Right lobe of liver (tissue), 6 donors: ENCODE measurements around the gene PCBP4. TPM values are rescaled to one million over a fixed set of nuclear protein-coding genes. Genes with fewer than 3 reads are reported as not detected.

Source experiments
- ATAC-seq, 4 donors: fragments of 200-7000 bp; cut with Tn5 transposase; one replicate each; pipeline ENCODE4 v1.9.1; 2020; ENCODE audit warnings: mild to moderate bottlenecking in 4 of 4, moderate library complexity in 4 of 4
- DNase-seq, 3 donors: peaks; one replicate each; pipeline ENCODE4 v3.0.0-alpha.2; 2020
- H3K27ac ChIP-seq, 3 donors: fragments of 200-600 bp; one replicate each; pipeline ENCODE4 v1.8.0; 2022
- H3K27me3 ChIP-seq, 2 donors: fragments of 200-600 bp; one replicate each; pipeline ENCODE4 v1.8.0; 2022
- H3K36me3 ChIP-seq, 4 donors: fragments of 200-600 bp; sonication (generic) in 1 of 4; one replicate each; pipeline versions ENCODE4 v1.5.1 to v1.8.0; 2017 to 2022; ENCODE audit warnings: control low read depth in 1 of 4
- H3K4me1 ChIP-seq, 4 donors: fragments of 200-600 bp; sonication (generic) in 1 of 4; one replicate each; pipeline versions ENCODE4 v1.5.1 to v1.8.0; 2017 to 2022; ENCODE audit warnings: control low read depth in 1 of 4
- H3K4me3 ChIP-seq, 3 donors: fragments of 200-600 bp; one replicate each; pipeline ENCODE4 v1.8.0; 2022
- H3K9me3 ChIP-seq, 4 donors: fragments of 200-600 bp; sonication (generic) in 1 of 4; one replicate each; pipeline versions ENCODE4 v1.5.1 to v1.8.0; 2017 to 2022; ENCODE audit warnings: control low read depth in 1 of 4
- CTCF ChIP-seq, 4 donors: fragments of 200-600 bp in 3 of 4; fragments of 450-650 bp in 1 of 4; IDR thresholded peaks; one replicate each; pipeline versions ENCODE4 v1.5.1 to v1.8.0; 2016 to 2022; ENCODE audit warnings: antibody characterized with exemption in 4 of 4, mild to moderate bottlenecking in 2 of 4
- POLR2A ChIP-seq: fragments of 450-650 bp; IDR thresholded peaks from one replicate; pipeline ENCODE4 v1.6.1; 2017; ENCODE audit warnings: antibody characterized with exemption, mild to moderate bottlenecking
- WGBS: methylation state at CpG from one replicate; pipeline ENCODE4 v1.1.6; 2018; ENCODE audit warnings: low coverage, low lambda C conversion rate; ENCODE audit not compliant: insufficient coverage; ENCODE audit errors: missing lambda C conversion rate; 5-methylcytosine and 5-hydroxymethylcytosine counted together
- intact Hi-C, 2 donors: fragments of 100-400 bp; cut with DNase I; formaldehyde crosslinking; loops; one replicate each; pipeline versions ENCODE4 v1.11.2 to v1.14.1; 2022
- total RNA-seq, 6 experiments: library from RNA; depleted of rRNA in 2 of 6; stranded (reverse); fragments of >200 nt in 2 of 6; fragmentation: NEBNext Ultra II Directional in 3 of 6; extraction: Animal tissue kit (Norgen Biotek cat#: 25700) in 3 of 6; gene quantifications; one replicate each; pipeline versions ENCODE4 v1.1.0 to v1.2.4, GENCODE V29; 2016 to 2023
- donor health status: DM: no; HTN: yes; CAD: no.
- donor health status: DM: no; HTN: no; CAD: no.
- donor health status: DM: no; HTN: no; CAD: no.
- donor health status: DM: no; HTN: yes; CAD: no.
- donor health status: DM: no; HTN: yes; CAD: no.

Gene PCBP4
- total RNA-seq, 6 experiments from 2014 or later, result 6.5 to 19.2 (median 11.7) TPM

- Histone ChIP-seq H3K27ac (no peak overlapping the region), H3K9me3 (no peaks in the 10 kb centered on the region), H3K4me1 (peaks cover 0 to 14% (median 4%) of the 10 kb centered on the region in 4 donors), H3K4me3 (no peak overlapping the region), H3K36me3 (no peaks in the 10 kb centered on the region), H3K27me3 (no peaks in the 10 kb centered on the region)
- ATAC-seq (no peak), DNase-seq (no peak)
- TF ChIP-seq CTCF (IDR thresholded peaks at IDR 0.05), result no peak
- no peak for TF ChIP-seq POLR2A
- 60% methylated on average over 1 of the region's 4 CpGs for WGBS
- intact Hi-C loops, result no loop called here
Measured at GRCh38 chr3:51964521-51964920, 2.7 kb downstream of the PCBP4 start.

- Histone ChIP-seq H3K27me3 (no peaks in the 10 kb centered on the region), H3K36me3 (no peaks in the 10 kb centered on the region), H3K9me3 (no peaks in the 10 kb centered on the region), H3K27ac (no peak overlapping the region), H3K4me3 (no peak overlapping the region), H3K4me1 (peaks cover 0 to 19% (median 4%) of the 10 kb centered on the region in 4 donors)
- 38% methylated on average over 3 of the region's 12 CpGs for WGBS
- intact Hi-C loops, result no loop called here
- TF ChIP-seq POLR2A (no peak), CTCF (IDR thresholded peaks at IDR 0.05) (no peak)
- ATAC-seq, result no peak
- no peak for DNase-seq
Measured at GRCh38 chr3:51963951-51964451, 3.3 kb downstream of the PCBP4 start.

DNA sequence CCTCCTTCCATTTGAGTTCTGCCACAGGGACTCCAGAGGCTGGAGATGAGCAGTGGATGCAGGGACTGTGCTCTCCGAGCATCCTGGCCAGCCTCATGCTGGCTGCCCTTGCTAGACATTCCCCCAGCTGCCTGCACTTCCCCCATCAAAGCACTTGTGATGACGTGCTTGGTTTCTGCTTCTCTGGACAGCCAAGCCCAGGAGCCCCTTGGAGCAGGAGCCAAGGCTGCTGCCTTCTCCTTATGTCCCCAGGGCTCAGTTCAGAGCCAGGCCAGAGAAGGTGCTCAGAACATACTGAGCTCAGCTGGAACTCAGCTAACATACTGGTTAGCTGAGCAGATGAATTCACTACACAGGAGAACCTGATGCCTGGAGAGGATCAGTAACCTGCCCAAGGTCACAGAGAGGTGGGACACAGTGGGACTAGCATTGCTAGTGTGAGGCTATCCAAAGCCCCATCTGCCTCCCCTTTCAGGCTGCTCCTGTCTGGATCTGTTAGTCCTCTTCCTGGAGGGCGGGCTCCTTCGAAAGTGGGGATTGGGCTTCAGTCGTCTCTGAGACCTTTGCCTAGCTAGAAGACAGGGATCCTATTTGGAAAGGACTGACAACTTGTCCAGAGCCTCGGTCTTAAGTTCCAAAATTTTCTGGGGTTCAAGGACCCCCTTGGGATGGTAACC is 4.3 kb downstream of the PCBP4 start:
- no peak overlapping the region for H3K4me3 ChIP-seq
- intact Hi-C loops, result no loop called here

GRCh38 chr3:51961602-51962569 is 5.4 kb downstream of the PCBP4 start:
- intact Hi-C loops, result no loop called here
- Histone ChIP-seq H3K36me3 (no peaks in the 10 kb centered on the region), H3K27ac (no peak overlapping the region), H3K4me3 (no peak overlapping the region), H3K9me3 (no peaks in the 10 kb centered on the region), H3K27me3 (no peaks in the 10 kb centered on the region), H3K4me1 (peaks cover 0 to 9% (median 0%) of the 10 kb centered on the region in 4 donors)
- no peak for ATAC-seq
- TF ChIP-seq POLR2A, result no peak
- TF ChIP-seq CTCF (IDR thresholded peaks at IDR 0.05), result no peak
- no peak for DNase-seq
- 53% methylated on average over 4 of the region's 9 CpGs for WGBS

More for the DNA sequence above, 4.3 kb downstream of the PCBP4 start:
- TF ChIP-seq POLR2A (no peak), CTCF (IDR thresholded peaks at IDR 0.05) (no peak)
- no peaks in the 10 kb centered on the region for H3K9me3 ChIP-seq
- WGBS, result 81% methylated on average over 6 of the region's 6 CpGs
- DNase-seq (no peak), ATAC-seq (no peak)
- no peaks in the 10 kb centered on the region for H3K27me3 ChIP-seq
- H3K27ac ChIP-seq, result no peak overlapping the region
- peaks cover 0 to 13% (median under 1%) of the 10 kb centered on the region in 4 donors for H3K4me1 ChIP-seq
- H3K36me3 ChIP-seq, result no peaks in the 10 kb centered on the region
